COR-L47 (cell line): ENCODE results near the gene PUDP.
"Not testable (repeated sequence)": the region's sequence is repeated elsewhere in the genome, so short reads cannot be mapped to it uniquely, and the experiment has no call there.

Experiments used
- DNase-seq: peaks from one replicate; lab custom pipeline; 2025; lab: John Stamatoyannopoulos, UW

Gene PUDP

DNA sequence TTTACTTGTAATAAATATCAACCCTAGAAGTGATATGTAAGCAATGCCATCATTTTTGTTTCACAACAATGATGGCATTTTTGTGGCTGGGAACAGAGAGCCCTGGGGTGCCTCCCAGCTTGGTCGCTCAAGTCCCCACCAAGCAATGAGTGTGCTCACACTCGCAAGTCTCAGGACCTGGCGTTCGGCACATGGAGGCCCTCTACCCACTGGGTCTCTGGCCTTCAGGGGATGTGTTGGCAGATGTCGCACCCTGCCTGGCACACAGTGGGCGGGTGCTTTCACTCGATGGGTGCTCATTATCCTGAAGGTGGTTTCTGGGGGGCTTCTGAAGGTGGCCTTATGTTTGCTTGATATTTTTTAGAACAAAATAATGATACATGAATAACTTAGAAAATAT, 75.1 kb downstream of the PUDP start:
- DNase-seq = no peak

DNA sequence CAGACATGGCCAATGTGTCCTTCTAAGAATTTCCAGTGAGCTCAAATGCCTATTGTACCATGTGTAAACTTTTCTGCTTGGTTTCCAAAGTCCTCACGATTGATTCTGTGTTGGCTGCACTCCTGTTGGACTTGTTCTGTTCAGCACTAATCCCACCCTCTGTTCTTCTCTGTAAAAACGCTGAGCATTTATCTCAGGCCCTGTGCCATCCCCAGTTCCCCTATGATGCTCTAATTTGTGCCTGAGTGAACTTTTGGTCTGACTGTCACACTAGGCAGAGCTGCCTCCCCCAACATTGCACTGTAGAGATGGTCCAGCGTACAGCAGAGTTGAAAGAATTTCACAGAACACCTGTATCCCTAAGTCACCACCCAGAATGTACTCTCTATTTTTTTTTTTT, 76.6 kb downstream of the PUDP start:
- no peak for DNase-seq

DNA sequence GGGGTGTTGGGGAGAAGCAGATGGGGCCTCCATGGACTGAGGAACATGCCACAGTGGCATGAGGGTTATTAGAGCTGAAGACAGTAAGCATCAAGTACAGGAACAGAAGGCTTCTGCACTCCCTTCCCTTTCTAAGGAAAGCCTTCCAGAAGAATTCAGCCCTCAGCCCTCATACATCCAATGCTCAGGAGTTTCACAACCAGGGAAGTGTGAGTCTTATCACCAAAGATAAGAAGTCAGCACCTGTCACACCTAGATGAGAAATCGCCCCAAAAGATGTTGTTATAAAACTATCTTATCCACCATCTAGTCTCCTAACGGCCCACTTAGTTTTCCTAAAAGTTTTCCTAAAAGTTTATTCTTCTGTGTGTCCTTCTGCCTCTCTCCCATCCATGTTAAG, 78.4 kb downstream of the PUDP start:
- no peak for DNase-seq

GRCh38 chrX:7068939-7069367, 79.0 kb downstream of the PUDP start:
- DNase-seq = no peak

- no peak for DNase-seq
These were observed 80.7 kb downstream of the PUDP start for GRCh38 chrX:7067256-7067655.

GRCh38 chrX:7065473-7065872, 82.5 kb downstream of the PUDP start:
- no peak for DNase-seq

GRCh38 chrX:7062903-7063302, 85.0 kb downstream of the PUDP start:
- DNase-seq = no peak

- no peak for DNase-seq
These were observed 85.7 kb downstream of the PUDP start for GRCh38 chrX:7062276-7062675.

DNA sequence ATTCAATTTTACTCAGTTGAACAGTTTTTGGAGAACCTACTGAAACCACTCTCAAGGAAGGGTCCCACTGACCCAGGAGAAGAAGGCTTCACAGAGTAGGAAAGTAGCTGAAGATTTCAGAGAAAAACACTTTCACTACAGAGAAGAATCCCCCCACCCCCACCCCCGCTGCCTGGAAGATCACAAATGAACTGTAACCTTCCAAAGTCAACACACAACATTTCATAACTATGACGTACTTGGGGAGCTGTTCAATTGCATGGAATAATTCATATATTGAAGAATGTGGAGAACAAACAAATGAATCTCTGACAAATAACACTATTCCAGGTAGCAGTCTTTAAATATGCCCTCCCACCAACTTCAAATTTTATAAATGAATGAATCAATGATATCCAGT, 86.5 kb downstream of the PUDP start:
- DNase-seq = no peak

DNA sequence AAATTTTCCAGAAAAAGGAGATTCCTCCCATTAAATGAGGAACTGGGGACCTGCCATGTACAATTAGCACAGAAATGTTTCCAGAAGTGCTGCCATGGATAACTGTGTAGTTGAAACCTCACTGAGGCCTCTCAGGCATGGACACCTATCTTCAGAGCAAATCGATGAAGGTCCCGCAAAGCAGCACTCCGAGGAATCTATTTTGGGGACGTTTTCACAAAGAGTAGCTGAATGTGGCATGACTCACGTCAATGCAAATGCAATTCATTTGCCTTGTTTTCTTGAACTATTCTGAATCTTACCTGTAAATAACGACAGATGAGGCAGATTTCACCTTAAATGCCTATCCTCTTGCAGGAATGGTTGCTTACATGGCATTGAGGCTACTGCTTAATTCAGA, 87.5 kb downstream of the PUDP start:
- no peak for DNase-seq

GRCh38 chrX:7059859-7060258, 88.1 kb downstream of the PUDP start:
- DNase-seq = no peak

DNA sequence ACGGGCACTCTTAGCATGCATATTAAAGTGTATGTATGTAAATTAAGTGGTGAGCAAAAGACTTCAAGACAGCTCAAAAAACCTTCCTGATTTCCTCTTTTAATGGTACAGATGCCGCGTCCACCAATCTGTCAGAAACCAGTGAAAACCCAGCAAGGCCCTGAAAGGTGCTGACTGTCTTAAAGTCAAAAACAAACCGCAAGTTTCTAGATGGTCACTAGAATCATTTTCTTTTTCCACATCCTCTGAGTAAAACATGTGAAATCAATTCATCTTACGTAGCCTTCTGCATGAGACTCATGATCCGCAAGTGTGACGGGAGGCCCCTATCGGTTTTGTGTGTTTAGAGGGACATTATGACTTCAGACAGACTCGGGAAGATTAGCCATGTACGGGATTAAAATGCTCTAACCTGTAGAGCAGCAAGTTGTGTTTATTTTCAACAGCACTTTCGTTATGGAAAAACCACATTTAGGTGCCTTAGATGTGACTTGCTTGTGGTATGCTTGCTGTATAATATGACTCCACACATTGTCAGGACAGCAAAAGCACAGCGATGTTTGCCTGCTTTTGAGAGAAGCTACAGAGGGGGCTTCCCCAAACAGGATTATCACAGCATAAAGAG, 88.6 kb downstream of the PUDP start:
- DNase-seq = no peak

GRCh38 chrX:7055386-7056137, 92.4 kb downstream of the PUDP start:
- no peak for DNase-seq

DNA sequence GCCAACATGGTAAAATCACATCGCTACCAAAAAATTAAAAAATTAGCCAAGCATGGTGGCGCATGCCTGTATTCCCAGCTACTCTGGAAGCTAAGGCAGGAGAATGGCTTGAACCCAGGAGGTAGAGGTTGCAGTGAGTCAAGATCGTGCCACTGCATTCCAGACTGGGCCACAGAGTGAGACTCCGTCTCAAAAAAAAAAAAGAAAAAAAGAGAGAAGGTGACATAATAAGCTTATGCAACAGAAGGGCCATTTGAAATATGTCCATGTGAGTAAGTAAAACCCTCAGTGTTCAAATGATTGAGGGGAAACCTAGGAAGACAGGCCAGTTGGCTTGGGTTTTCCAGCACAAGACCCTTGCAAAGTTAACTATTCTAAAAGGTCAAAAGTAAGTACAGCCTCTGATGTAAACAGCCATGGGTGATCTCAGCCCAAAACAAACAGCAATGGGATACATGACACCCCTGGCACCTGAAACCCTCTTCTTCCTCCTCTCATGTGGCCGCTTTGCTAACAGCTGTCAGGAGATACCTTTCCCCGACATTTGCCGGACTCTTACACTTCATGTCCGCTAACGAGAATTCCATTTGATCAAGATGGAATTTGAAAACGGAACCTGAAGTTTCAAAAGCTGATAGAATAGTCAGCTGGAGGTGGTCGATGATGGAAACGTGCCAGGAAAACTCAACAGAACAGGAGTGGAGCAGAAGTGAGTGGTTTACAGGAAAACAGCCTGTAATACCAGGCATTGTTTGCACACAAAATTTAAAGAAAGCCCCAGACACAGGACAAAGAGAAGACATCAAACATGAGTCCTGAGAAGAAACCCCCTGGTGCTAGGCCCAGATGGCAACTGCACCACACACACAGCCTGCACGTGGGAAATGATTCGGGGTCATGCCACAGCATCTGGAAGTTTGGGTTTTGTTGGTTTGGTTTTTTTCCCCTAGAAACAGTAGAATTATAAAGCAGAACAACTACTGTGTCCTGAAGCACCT, 93.4 kb downstream of the PUDP start:
- no peak for DNase-seq

- no peak for DNase-seq
These were observed 95.4 kb downstream of the PUDP start for GRCh38 chrX:7052541-7052940.

DNA sequence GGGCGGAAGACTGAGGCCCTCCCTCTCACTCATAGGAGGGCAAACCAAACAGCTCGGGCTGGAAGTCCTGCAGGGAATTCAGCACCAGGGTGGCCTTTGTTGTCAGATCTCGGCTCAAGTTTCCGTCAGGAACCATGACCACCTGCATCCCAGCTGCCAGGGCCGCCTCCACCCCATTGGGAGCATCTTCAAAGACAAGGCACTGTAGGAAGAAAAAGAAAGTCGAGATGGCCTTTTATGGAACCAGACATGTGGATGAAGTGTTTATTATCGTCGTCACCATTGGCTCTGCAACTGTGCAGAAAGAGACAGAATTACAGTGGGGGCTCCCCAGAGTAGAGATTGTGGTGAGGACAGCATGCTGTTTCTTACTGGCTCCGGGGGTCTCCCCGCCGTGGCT, 97.7 kb downstream of the PUDP start:
- no peak for DNase-seq

DNA sequence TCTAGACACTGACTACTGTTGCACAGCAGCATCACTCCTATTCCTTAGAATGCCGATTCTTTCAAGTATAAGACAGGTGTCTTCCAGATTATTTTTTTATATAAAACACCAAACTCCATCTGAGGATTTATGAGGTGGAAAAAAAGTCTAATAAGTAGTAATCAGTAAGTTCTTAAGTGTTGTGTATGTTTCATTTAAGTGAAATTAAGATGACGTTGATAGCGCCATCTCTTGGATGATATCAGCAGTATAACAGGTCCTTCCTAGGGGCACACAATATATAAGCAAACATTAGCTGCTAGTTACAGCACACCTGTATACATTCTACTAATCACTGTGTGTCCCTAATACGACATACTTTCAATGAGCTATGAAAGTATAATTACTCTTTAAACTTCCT, 100.0 kb downstream of the PUDP start:
- no peak for DNase-seq

DNA sequence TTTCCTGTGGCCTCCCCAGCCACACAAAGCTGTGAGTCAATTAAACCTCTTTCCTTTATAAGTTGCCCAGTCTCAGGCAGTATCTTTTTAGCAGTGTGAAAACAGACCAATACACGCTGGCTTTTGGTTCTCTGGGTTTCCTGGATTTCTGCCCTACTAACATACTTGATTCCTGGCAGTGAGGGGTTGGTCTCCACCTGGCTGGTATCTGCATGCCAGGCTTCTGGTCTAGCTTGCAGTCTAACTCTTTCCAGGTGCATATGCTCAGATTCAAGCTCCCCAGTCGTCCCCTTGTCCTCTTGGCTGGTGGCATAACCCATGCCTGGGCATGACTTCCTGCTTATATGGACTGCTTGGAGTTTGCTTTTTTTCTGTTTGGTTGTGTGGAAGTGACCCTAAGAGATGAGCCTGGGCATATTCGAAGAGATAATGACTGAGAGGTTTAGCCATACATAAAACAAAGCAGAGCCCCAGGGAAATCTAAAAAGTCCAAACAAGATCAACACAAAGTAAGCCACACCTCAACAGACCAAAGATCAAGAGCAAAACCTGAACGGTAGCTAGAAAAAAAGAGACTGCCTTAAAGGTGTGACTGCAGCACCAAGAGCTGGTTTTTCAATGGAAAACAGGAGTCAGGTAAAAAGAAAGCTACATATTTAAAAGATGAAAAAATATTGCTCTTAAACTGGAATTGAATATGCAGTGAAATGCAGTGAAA, 102.6 kb downstream of the PUDP start:
- DNase-seq = no peak

DNA sequence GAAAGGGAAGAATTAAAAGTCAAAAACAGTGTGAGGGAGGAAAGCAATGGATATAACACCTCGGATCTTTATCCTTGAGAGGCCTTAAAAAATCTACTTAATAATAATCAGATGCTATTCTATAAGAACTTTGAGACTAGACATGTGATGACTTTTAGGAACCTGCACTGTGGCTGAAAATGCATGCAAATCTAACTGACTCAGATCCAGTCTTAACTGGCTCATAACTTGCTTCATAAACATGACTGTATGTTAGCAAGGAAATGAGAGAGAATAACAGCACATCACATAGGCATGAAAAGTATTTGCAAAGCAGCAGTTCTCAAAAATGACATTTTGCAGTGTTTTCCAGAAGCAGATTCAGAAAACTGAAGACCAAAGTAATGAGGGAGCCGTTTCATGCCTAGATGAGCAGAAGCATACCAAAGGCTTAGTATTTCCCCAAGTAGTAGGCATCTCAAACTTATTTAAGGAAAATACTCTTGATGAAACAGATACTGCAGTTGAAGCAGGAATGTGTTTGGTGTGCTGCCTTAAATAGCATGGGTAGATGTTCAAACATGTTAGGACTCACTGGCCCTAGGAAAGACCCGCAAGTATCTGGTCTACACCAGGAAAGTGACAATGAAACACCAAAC, 104.0 kb downstream of the PUDP start:
- not testable (repeated sequence) for DNase-seq

DNA sequence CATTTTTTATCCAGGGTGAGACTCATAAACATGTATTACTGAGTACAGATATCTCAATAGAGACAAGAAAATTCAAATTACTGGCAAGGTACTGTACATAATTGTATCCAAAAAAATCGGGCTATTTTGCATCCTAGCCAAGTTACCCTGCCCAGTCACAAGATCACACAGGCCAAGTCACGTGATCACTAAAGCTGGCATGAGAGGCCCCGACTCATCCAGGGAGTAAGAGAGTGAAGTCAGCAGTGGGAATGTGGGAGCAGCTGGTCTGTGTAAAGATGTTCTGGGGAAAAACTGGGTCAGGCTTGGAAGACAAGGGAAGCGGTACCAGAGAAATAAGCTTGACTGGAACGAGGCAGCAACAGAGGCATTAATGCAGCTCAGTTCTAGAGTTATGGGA, 119.7 kb downstream of the PUDP start:
- DNase-seq = no peak

- peak; percentile 9 for DNase-seq
These were observed 120.9 kb downstream of the PUDP start for GRCh38 chrX:7027071-7027470.

GRCh38 chrX:7026365-7026764, 121.6 kb downstream of the PUDP start:
- DNase-seq = not testable (repeated sequence)
